Medulla oblongata (tissue), 1 donor: ENCODE measurements around the gene ZNF837.
A peak's percentile ranks its signal among the peaks of the same experiment; 100 is the strongest.
"Not testable (repeated sequence)": the region's sequence is repeated elsewhere in the genome, so short reads cannot be mapped to it uniquely, and the experiment has no call there.

Experiments used
- DNase-seq: peaks from one replicate; pipeline ENCODE4 v3.0.0-alpha.2; 2015; ENCODE audit errors: extremely low spot score

ZNF837 gene

DNA sequence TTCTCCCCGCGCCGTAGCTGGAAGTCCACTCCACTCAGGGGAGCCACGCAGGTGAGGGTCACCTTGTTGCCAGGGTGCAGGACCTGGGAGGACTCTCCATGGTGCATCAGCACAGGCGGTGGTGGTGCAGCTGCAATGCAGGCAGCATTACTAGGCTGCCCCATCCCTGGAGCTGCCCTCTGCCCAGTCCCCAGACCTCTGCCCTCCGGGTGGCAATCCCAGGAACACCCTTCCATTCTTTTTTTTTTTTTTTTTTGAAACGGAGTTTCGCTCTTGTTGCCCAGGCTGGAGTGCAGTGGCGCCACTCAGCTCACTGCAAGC lies 29.3 kb downstream of the ZNF837 start:
- no peak for DNase-seq

DNA sequence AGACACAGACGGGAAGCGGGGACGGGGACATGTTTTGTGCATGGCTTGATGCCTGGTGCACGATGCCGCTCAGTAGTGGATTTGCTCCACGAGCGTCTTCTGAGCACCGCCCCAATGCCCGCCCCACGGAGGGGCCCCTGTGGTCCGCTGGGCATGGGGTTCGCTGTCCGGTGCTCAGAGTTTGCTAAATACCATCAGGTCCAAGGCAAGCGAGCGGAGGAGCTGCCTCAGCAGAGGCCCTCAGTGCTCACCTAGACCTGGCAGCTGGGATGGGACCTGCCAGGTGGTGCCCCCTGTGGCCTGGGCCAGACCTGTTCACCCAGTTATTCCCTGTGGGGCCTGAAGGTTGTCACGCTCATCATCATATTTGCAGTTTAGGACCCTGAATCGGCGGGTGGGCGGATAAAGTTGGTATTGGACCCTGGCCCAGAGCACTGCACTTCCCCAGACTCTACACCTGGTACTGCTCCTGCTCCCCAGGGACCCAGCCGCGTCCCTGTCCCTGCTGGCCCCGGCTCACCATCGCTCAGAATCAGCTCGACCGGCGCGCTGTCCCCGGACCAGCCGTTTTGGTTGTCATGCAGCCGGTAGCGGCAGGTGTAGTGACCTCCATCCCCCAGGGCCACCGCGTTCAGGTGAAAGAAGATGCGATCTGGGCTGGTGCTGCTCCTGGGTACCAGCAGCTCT lies 29.8 kb downstream of the ZNF837 start:
- DNase-seq = no peak

DNA sequence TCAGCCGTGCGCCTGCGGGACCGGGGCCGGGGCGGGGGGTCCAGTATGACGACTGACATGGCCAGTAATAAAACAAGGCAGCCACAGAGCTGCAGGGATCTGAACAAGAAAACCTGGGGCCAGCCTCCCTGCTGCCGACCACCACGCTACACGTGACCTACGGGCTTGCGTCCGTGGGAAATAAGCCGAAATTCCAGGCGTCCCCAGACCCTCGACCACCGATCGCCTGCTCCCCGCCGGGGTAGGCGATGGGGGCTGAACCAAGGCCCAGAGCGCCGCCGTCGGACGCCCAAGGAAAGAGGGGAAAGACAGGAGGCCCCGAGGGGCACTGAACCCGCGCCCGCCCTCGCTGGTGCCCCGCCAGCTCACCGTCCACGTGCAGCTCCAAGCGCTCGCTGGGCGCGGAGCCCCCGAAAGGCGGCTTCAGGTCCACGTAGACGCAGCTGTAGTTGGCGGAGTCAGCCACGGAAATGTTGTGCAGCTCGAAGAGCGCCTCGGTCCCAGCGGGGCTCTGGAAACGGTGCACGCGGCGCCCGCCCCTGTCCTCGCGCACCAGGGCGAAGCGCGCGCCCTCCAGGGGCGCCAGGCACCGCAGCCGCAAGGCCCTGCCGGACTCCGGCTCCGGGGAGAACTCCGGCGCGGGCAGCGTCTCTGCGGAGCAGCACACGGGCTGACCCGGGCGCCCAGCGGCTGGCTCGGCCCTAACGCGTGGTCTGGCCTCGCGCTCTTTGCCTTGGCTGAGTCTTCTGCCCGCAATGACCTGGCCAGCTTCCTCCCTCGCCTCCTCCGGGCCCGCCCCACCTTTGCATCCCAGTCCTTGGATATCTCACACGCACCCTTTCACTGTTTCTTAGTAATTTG lies 30.6 kb downstream of the ZNF837 start:
- no peak for DNase-seq

DNA sequence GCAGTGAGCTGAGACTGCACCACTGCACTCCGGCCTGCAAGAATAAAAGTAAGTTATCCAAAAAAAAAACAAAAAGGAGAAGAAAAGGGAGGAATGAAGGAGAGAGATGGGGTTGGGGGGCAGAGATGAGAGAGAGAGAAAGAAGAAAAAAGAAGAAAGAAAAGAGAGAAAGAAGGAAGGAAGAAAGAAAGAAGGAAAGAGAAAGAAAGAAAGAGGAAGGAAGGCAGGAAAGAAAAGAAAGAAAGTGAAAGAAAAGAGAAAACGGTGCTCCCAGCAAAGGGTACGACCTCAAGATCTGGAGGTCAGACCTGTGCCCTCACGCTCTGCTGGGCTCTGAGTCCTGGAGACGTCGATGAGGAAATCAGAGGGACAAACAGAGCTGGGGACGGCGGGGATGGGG lies 31.2 kb downstream of the ZNF837 start:
- DNase-seq = no peak

DNA sequence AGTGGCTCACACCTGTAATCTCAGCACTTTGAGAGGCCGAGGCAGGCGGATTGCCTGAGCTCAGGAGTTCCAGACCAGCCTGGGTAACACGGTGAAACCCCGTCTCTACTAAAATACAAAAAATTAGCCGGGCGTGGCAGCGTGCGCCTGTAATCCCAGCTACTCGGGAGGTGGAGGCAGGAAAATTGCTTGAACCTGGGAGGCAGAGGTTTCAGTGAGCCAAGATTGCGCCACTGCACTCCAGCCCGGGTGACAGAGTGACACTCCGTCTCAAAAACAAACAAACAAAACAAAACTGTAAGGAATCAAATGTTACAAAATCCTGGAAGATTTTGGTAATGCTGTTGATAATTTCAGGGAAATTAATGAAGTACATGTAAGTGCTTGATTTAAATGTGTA lies 32.8 kb downstream of the ZNF837 start:
- DNase-seq = not testable (repeated sequence)

DNA sequence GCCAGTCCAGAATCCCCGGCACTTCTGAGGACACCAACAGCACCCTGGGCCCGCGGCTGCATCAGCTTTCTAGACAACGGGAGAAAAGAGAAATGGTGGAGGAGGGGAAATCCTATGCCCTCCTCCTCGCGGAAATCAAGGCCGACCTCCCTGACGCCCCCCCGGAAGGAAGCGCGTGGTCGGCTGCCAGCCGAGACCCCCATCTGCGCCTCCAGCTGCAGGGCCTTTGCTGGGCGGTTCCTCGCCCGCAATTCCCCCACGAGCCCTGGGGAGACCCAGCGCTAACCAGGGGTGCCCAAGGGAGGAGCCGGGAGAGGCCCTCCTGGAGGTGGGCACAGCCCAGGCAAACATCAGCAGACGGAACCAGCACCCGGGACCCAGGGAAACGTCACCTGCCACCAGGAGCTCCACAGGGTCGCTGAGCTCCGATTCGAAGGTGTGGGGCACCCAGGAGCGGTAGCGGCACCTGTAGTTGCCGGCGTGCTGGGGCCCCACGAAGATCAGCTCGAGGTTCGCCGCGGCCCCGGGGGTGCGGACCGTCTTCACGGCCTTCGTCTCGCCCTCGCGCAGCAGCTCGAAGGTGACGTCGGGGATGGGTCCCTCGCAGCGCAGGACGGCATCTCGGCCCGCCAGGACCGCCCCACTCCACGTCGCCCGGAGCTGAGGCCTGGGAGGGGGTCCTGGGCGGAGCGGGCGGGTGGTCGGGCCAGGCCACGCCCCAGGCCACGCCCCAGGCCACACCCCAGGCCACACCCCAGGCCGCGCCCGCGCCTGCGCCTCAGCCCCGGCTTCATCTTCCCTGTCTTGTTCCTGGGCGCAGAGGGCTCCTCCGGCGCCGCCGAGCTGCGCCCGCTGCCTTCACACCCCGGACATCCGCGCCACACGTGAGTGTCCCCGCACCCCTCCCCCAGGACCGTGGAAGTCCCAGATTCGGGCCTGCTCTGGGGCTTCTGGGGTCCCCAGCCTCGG lies 33.6 kb downstream of the ZNF837 start:
- peak; percentile 67 for DNase-seq

DNA sequence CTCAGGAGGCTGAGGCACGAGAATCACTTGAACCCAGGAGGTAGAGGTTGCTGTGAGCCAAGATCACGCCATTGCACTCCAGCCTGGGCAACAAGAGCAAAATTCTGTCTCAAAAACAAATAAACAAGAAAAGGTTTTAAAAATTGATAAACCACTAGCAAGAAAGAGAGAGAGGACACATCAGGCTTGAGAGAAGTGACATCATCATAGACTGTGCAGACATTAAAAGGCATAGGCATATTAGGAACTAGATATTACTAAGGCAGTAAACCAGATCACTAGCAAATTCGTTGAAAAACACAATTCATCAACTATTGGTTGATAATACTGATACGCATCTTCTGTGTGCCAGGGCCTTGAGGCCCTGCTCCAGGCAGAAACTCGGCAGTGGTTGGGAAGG lies 35.3 kb downstream of the ZNF837 start:
- no peak for DNase-seq

DNA sequence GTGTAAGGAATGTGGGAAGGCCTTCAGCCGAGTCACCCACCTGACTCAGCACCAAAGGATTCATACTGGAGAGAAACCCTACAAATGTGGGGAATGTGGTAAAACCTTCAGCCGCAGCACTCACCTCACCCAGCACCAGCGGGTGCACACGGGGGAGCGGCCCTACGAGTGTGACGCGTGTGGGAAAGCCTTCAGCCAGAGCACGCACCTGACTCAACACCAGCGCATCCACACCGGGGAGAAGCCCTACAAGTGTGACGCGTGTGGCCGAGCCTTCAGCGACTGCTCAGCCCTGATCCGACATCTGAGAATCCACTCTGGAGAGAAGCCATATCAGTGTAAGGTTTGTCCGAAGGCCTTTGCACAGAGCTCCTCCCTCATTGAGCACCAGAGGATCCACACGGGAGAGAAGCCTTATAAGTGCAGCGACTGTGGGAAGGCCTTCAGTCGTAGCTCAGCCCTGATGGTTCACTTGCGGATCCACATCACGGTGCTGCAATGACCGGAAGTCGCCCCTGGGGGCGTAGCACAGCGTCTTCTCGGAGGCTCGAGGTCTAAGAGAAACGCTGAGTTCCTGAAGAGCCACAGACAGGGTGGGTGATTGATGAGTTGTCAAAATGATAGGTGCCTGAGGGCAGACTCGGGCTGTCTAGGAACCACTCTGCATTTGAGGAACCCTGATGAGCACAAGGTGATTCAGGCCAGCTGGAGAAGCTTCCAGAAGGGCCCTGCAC lies 41.8 kb downstream of the ZNF837 start:
- DNase-seq = no peak

DNA sequence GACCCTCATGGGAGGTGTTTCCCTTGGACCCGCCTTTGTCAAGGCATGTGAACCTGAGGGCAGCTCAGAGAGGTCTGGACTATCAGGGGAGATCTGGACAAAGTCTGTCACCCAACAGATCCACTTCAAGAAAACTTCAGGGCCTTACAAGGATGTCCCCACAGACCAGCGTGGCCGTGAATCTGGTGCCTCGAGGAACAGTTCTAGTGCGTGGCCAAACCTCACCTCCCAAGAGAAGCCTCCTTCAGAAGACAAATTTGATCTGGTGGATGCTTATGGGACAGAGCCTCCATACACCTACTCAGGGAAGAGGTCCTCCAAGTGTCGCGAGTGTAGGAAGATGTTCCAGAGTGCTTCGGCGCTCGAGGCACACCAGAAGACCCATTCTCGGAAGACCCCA lies 42.5 kb downstream of the ZNF837 start:
- DNase-seq = no peak

DNA sequence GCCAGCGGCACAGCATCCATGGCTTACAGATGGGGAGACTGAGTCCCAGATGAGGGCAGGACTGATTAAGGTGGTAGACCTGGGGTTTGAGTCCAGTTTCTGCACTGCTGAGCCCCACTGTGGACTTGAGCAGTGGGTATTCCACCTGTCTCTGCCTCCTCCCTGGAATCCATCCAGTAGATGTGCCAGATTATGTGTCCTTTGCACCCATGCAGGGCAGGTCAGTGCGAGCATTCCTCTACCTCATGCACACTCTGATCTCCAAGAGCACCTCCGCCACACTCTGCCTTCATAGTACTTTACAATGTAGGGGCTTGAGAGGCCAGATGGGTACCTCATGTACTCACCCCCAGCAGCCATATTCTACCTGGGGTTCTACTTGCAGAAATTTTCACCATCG lies 44.0 kb downstream of the ZNF837 start:
- DNase-seq = no peak

DNA sequence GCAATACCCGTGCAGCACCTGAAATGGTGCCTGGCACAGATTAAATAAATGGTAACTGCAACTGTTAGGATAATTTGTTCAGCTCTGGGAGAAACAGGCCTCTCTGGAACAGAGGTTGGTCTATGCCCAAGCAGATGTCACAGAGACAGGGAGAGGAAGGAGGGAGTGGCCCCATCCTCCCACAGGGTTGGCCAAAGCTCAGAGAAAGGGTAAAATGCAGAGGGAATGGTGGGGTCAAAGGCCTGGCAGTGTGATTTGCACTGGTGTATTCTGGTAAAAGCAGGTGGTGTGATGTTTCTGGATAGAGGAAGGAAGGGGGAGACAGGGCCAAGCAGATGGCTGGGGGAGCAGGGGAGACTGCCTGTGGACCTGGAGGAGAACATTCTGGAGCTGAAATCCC lies 44.6 kb downstream of the ZNF837 start:
- DNase-seq = no peak

DNA sequence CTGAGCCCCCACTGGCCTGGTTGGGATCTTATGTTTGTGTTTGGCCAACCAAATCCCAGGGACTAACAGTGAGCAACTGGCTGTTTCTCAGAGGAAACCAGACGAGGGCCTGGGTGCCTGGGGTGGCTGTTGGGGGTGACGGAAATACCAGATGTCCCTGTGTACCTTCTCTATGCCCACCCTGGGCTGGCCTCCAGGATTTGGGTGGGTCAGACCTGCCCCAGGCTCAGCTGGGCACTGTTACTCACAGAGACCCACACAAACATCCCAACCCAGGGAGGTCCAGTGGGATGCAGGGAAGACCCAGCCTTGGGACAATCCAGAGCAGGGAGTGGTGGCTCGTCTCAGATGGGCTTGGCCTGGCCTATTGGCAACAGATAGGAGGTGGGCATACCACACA lies 45.2 kb downstream of the ZNF837 start:
- no peak for DNase-seq

DNA sequence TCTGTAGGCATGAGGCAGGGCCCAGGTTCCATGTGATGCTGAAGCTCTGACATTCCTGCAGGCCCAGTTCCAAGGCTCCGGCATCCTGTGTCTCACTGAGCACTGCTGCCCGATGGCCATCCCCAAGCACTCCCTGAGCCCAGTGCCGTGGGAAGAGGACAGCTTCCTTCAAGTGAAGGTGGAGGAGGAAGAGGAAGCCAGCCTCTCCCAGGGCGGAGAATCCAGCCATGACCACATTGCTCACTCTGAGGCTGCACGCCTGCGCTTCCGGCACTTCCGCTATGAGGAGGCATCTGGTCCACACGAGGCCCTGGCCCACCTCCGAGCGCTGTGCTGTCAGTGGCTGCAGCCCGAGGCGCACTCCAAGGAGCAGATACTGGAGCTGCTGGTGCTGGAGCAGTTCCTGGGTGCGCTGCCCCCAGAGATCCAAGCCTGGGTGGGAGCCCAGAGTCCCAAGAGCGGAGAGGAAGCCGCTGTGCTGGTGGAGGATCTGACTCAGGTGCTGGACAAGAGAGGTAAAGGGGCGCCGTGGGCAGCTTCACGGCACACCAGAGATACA lies 46.1 kb downstream of the ZNF837 start:
- no peak for DNase-seq

DNA sequence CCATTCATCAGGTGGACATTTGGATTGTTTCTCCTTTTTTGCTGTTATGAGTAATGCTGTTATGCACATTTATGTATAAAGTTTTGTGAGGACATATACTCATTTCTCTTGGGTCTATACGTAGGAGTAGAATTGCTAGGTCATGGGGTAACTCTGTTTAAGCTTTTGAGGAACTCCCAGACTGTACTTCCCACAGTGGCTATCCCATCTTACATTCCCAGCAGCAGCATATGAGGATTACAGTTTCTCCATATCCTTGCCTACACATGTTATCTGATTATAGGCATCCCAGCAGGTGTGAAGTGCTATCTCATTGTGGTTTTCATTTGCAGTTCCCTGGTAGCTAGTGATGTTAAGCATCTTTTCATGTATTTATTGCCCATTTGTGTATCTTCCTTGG lies 48.1 kb downstream of the ZNF837 start:
- no peak for DNase-seq

DNA sequence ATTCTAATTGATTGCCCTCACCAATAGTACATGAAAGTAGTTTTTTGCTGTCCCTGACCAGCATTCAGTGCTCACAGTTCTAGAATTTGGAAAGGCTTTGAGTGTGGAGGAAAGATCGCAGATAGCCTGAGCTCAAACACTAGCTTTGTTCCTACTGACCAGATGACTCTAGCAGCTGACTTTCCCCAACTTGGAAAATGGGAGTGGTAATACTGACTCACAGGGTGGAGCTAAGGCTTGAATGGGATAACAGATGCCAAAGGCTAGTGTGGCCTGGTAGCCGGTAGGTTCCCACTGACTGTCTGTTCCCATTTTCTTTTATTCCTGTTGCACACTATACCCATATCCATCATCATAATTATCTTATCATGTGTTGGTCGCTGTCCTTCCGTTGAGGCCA lies 50.4 kb downstream of the ZNF837 start:
- DNase-seq = peak; percentile 94

DNA sequence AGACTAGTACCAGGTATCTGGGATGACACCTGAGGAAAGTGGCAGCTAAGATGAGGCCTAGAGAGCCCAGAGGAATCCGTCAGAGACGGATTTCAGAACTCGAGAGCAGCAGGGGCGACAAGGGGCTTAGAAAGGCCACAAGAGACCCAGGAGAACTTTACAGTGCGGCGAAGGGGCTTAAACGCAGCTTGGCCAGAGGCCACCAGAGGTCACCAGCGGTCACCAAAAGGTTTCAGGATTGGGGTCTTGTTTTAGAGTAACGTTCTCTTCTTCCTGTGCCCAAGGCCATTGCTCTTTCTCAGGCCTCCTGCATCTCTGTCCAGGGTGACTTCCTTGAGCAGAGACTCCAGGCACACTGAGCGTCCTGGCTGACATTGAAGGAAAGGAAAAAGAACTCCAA lies 51.8 kb downstream of the ZNF837 start:
- no peak for DNase-seq

DNA sequence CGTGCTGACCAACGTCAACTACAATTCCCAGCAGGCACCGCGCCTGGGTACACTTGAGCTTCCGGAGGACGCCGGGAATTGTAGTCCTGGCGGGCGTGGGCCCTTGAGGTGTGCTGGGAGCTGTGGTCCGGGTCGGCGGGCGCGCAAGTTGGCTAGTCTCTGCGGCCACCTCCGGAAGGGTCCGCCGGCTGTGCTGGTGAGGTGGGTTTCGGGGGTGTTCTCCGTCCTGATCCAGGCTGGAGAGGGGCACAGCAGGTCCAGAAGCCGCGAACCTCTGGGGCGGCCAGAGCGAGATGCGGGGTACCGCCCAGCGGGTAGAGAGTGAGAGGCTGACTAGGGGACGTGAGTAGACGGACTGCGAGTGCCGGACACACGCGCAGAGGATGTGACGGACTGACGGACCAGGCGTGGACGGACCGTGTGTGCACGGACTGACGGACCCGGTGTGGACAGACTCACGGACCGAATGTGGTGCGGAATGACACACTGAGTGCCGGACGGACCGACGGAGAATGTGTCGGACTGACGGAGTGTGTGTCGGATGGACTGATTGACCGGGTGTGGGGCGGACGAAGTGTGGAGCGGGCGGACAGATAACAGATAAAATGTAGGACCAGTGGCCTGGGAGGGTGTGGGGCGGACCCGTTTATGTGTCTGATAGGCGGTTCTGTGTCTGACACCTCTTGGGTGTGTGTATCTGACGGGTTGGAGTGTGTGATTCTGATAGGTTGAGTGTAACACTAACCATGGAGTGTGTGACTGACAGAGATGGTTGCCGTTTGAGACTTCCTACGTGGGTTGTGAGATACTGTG lies 53.7 kb downstream of the ZNF837 start, which contains the start of gene ZSCAN22:
Gene ZSCAN22, plus strand, starts transcription at position 81 of the 813 bp plus-strand sequence. CDS start 7,809 bp downstream, outside the sequence.
- DNase-seq = peak; percentile 99

DNA sequence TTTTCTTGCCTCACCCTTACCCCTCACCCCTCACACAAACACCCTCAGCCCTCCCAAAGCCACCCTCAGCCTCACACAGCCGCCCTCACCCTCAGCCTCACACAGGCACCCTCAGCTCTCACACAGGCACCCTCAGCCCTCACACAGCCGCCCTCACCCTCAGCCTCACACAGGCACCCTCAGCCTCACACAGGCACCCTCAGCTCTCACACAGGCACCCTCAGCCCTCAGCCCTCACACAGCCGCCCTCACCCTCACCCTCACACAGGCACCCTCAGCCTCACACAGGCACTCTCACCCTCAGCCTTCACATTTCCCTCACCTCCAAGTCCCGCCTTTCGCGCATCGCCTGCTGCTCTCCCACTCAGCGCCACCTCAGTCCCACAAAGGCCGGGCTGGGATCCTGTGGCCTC lies 54.3 kb downstream of the ZNF837 start:
- DNase-seq = no peak

DNA sequence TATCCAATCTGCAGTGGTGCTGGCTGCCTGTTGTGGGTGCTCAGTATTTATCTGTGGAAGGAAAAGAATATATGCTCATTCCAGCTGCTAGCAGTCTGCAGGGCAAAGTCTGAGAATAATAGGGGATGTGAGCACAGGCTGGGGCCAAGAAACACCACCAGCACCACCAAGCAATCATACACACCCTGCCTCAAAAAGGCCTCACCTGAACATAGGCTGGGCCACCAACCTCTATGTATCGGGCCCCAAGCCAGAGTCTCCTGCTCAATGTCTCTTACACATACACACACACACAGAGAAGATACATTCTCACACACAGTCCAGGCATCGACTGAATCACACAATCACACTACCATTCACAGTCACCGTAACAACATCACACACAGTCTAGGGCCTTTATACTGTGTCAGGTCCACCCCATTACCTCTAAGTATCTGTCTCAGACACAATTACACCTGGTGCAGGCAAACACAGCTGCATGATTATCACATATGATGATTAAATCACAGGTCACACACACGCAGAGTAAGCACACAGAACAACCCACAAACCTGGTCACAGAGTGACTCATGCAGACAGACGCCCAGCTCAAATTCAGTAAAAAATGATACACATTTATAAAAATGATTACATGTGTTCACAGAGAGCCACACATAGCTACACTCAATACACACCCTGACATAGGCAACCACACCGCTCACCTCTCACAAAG lies 55.4 kb downstream of the ZNF837 start:
- DNase-seq = no peak

DNA sequence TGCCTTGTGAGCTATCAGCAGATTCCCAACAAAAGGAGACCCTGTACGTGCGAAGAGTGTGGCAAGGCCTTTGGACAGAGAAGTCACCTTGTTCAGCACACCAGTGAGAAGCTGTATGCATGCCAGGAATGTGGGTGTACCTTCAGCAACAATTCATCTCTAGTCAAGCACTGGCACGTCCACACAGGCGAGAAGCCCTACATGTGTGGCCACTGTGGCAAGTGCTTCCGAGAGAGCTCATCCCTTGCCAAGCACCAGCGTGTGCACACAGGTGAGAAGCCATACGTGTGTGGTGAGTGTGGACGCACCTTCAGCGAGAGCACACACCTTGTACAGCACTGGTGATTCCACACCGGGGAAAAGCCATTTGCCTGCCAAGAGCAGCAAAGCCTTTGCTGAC lies 61.6 kb downstream of the ZNF837 start:
- no peak for DNase-seq
